Hematopoietic multipotent progenitor cell treated with erythropoietin and hydrocortisone succinate and interleukin-3 and kit ligand, for 17 days (in vitro differentiated cells): ENCODE results near the gene TEAD1.

Experiments
- DNase-seq: peaks from one replicate; pipeline ENCODE4 v3.0.0-alpha.2; 2015; ENCODE audit warnings: low spot score

The TEAD1 gene

DNA sequence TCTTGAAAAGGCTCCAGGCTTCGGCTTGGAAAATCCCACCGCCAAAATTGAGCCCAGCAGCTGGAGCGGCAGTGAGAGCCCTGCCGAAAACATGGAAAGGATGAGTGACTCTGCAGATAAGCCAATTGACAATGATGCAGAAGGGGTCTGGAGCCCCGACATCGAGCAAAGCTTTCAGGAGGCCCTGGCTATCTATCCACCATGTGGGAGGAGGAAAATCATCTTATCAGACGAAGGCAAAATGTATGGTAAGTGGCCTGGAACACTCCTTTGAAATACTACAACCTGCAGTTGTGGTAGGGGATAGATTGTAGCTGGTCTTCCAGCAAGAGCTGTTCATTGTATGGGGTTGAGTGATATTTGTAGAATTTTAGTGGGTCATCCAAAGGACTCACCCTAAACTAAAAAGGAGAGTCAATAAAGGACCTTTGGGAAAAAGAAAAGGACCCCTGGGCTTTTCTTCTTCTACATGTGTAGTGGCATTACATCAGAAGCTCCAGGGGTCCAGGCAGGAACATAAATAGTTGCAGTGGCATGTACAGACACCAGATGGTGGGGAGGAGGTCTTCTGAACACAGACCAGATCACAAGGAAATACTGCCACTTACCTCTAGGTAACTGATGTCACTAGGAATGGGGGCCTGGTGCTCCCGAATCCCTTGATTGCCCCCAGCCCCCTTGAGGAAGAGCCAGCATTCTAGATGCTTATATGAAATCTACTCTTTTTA is 90.1 kb downstream of the TEAD1 start:
- no peak for DNase-seq

DNA sequence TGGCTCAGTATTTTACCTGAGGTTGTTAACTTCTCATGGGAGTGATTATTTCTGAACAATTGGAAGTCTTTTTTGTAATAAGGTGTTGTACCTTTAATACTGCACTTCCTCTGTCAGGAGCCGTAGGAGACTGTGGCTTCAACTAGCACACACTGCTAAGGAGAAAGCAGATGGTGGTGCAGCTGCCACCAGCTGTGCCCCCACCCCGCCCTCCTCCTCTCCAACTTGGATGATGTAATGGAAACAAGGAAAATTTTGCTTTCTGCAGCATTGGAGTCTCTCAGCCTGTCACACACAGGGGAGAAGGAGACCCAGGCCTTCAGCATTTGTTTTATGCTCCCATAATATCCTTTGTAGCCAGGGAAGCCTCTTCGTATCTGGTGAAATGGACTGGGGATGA is 91.2 kb downstream of the TEAD1 start:
- no peak for DNase-seq

DNA sequence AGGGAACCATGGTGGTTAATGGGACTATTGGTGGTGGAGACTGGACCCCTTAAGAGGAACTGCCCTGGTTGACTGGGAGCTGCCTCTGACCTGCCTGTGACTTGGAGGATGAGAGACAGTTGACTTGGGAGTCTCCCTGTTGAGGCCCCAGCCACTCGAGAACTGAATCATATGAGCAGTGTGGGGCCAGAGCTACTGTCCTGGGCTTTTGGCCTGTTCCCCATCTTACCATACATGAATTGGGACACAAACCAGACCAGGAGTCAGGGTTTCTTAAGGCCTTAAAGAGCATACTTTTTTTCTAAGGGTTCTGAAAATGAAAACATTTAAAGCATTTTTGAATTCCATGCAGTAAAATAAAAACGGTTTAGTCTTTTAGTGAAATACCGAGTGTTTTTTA is 92.8 kb downstream of the TEAD1 start:
- DNase-seq: no peak

- DNase-seq: no peak
These were observed 93.4 kb downstream of the TEAD1 start for GRCh38 chr11:12767577-12767976.

GRCh38 chr11:12768726-12769673 is 94.8 kb downstream of the TEAD1 start:
- no peak for DNase-seq

GRCh38 chr11:12769834-12770345 is 95.7 kb downstream of the TEAD1 start:
- no peak for DNase-seq

GRCh38 chr11:12770435-12770834 is 96.2 kb downstream of the TEAD1 start:
- no peak for DNase-seq

GRCh38 chr11:12770966-12771597 is 96.9 kb downstream of the TEAD1 start:
- DNase-seq: no peak

GRCh38 chr11:12771875-12772274 is 97.7 kb downstream of the TEAD1 start:
- DNase-seq: no peak

DNA sequence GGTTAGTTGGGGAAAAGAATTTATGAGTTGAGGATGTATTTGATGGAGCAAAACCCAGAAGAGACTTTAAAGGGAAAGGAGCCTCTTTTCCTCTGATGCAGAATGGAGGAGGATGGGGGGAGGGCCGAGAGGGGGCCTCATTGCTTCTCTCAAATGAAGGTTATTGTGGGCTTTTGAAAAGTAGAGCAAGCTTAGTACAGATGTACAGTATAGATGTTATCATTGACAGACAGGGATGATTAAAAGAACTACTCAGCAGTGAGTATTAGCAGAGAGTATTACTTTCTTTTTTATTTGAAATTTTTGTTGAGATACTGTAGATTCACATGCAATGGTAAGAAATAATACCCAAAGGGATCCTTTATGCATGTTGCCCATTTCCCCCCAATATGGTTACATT is 98.1 kb downstream of the TEAD1 start:
- no peak for DNase-seq

- no peak for DNase-seq
These were observed 99.4 kb downstream of the TEAD1 start for GRCh38 chr11:12773591-12773990.

DNA sequence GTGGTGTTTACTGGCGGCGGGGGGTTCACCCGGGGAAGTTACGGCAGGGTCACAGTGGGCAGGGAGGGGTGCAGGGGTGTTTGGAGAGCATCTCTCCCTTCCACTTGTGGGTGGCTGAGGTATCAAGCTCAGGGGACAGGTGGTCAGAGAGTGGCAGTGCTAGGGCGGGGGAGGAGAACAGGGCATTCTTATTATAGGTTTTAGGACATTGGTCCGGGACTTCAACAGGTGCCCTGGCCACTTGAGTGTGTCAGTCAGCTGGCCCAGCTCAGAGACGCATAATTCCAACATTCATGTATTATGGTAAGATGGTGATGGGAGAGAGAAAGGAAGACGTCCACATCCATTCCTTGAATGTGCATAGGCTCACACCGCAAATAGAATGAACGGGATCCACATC is 101.7 kb downstream of the TEAD1 start:
- DNase-seq: no peak

- no peak for DNase-seq
These were observed 103.1 kb downstream of the TEAD1 start for GRCh38 chr11:12777208-12777874.

DNA sequence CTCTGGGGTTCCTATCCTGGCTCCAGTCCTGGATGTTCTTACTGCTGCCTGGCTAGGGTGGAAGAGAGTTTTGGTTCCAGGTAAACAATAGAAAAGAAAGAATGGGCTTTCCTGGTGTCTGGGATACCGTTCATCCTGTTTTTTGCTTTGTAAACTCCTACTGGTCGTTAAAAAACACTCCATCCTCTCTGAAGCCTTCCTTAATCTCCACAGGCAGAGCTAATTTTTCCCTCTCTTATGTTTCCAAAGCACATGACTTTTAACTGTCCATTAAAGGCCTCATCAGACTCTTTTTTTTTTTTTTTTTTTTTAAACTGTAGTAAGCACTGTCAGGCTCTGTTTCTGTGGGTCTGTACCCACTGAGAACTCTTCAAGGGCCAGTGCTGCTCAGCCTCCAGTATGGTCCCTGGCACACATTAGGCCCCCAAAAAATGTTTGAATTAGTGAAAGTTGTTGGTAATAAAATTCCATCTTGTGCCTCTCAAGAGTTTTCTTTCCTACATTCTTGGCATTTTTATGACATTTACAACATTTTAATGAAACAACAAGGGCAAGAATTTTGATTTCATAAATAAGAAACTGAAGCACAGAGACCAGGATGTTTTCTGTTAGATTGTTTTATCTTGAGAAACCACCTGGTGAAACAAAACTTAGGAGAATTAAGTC is 104.2 kb downstream of the TEAD1 start:
- no peak for DNase-seq

- DNase-seq: no peak
These were observed 109.5 kb downstream of the TEAD1 start for GRCh38 chr11:12783765-12784164.

GRCh38 chr11:12784445-12784844 is 110.2 kb downstream of the TEAD1 start:
- no peak for DNase-seq

GRCh38 chr11:12784987-12785386 is 110.8 kb downstream of the TEAD1 start:
- DNase-seq: no peak

DNA sequence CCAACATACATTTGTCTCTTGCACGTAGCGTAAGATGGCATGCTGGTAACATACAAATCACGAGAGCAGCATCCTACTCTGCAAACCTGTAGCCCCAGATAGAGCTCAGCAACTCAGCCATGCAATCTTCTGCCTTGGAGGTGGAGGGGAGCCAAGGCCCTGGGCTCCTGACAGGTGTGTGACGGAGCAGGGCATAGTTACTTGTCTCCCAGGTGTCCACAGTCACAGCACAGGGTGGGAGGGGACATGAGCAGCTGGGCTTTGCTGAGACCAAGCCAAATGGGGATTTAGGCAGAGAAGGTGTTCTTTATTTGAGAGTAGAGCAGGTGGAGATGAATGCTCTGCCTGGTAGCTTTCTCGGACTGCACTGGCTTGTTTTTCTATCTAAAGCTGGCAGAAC is 111.7 kb downstream of the TEAD1 start:
- no peak for DNase-seq

GRCh38 chr11:12786450-12786849 is 112.2 kb downstream of the TEAD1 start:
- no peak for DNase-seq

- no peak for DNase-seq
These were observed 112.7 kb downstream of the TEAD1 start for GRCh38 chr11:12786891-12787290.

- DNase-seq: no peak
These were observed 113.6 kb downstream of the TEAD1 start for GRCh38 chr11:12787847-12788246.
